GM12878 (cell line): ENCODE measurements around the gene MYMK. TPM values are rescaled to one million over a fixed set of nuclear protein-coding genes. Genes with fewer than 3 reads are reported as not detected.

ENCODE experiments used
- BACH1 ChIP-seq: fragments of 450-650 bp; IDR thresholded peaks from 2 replicates; pipeline ENCODE4 v1.6.1; 2017; ENCODE audit warnings: mild to moderate bottlenecking, borderline replicate concordance
- BHLHE40 ChIP-seq, 2 experiments: fragments of 450-650 bp in 1 of 2; IDR thresholded peaks; 2 replicates each; pipeline ENCODE4 v1.6.1; 2011 to 2017; ENCODE audit warnings: low read depth in 2 of 2, borderline replicate concordance in 1 of 2, improper control_type of control experiment in 1 of 2, low read length in 1 of 2, mild to moderate bottlenecking in 1 of 2
- BMI1 ChIP-seq: fragments of 450-650 bp; IDR thresholded peaks from 2 replicates; pipeline ENCODE4 v1.6.1; 2016; ENCODE audit warnings: mild to moderate bottlenecking, moderate library complexity, borderline replicate concordance
- CBX5 ChIP-seq: sonication (generic); IDR thresholded peaks from 2 replicates; pipeline ENCODE4 v1.6.1; 2016; ENCODE audit warnings: low read depth, moderate library complexity, mild to moderate bottlenecking, inconsistent platforms
- ESRRA ChIP-seq: IDR thresholded peaks from 2 replicates; pipeline ENCODE4 v1.6.1; 2012; ENCODE audit warnings: mild to moderate bottlenecking, low read length, improper control_type of control experiment
- FOXK2 ChIP-seq: fragments of 450-650 bp; IDR thresholded peaks from 2 replicates; pipeline ENCODE4 v1.6.1; 2017; ENCODE audit warnings: mild to moderate bottlenecking, moderate library complexity
- HDAC6 ChIP-seq: fragments of 200-600 bp; sonication (generic); IDR thresholded peaks from one replicate; pipeline ENCODE4 v1.8.0; 2017; ENCODE audit warnings: antibody characterized with exemption; ENCODE audit not compliant: unreplicated experiment
- IKZF2 ChIP-seq, 2 experiments: fragments of 450-650 bp; IDR thresholded peaks; 2 replicates each; pipeline ENCODE4 v1.6.1; 2017; ENCODE audit warnings: mild to moderate bottlenecking in 2 of 2, moderate library complexity in 2 of 2
- IRF4 ChIP-seq: IDR thresholded peaks from 2 replicates; pipeline ENCODE4 v1.6.1; 2011; ENCODE audit warnings: low read depth, low read length
- KLF5 ChIP-seq: fragments of 450-650 bp; IDR thresholded peaks from 2 replicates; pipeline ENCODE4 v1.6.1; 2014; ENCODE audit warnings: mild to moderate bottlenecking; ENCODE audit not compliant: partially characterized antibody
- LARP7 ChIP-seq: fragments of 450-650 bp; IDR thresholded peaks from 2 replicates; pipeline ENCODE4 v1.6.1; 2017; ENCODE audit warnings: mild to moderate bottlenecking
- MYB ChIP-seq: fragments of 150-350 bp; IDR thresholded peaks from 2 replicates; pipeline ENCODE4 v1.6.1; 2014; ENCODE audit warnings: mild to moderate bottlenecking, low read depth, low read length, borderline replicate concordance
- NBN ChIP-seq: fragments of 450-650 bp; IDR thresholded peaks from 2 replicates; pipeline ENCODE4 v1.6.1; 2016
- NR2F1 ChIP-seq: fragments of 450-650 bp; conservative IDR thresholded peaks from 2 replicates; pipeline ENCODE4 v1.6.1; 2017; ENCODE audit warnings: mild to moderate bottlenecking
- RAD51 ChIP-seq: fragments of 450-650 bp; IDR thresholded peaks from 2 replicates; pipeline ENCODE4 v1.6.1; 2016; ENCODE audit warnings: moderate library complexity, mild to moderate bottlenecking, inconsistent platforms
- SIX5 ChIP-seq: IDR thresholded peaks from 2 replicates; pipeline ENCODE4 v1.6.1; 2011; ENCODE audit warnings: mild to moderate bottlenecking, low read depth, low read length, moderate library complexity; ENCODE audit not compliant: severe bottlenecking
- SMAD5 ChIP-seq: IDR thresholded peaks from 2 replicates; pipeline ENCODE4 v1.6.1; 2016; ENCODE audit warnings: antibody characterized with exemption, low read depth
- SMARCA5 ChIP-seq: fragments of 450-650 bp; IDR thresholded peaks from 2 replicates; pipeline ENCODE4 v1.6.1; 2017; ENCODE audit warnings: mild to moderate bottlenecking
- SMC3 ChIP-seq: IDR thresholded peaks from 2 replicates; pipeline ENCODE4 v1.6.1; 2011; ENCODE audit warnings: low read length, improper control_type of control experiment, borderline replicate concordance
- SREBF2 ChIP-seq: IDR thresholded peaks from 2 replicates; pipeline ENCODE4 v1.6.1; 2012; ENCODE audit warnings: mild to moderate bottlenecking, low read length
- TAF1 ChIP-seq: IDR thresholded peaks from 2 replicates; pipeline ENCODE4 v1.6.1; 2011; ENCODE audit warnings: mild to moderate bottlenecking, low read depth, low read length, borderline replicate concordance
- YBX1 ChIP-seq: fragments of 450-650 bp; IDR thresholded peaks from 2 replicates; pipeline ENCODE4 v1.6.1; 2016; ENCODE audit warnings: antibody characterized with exemption
- ZNF274 ChIP-seq: IDR thresholded peaks from one replicate; pipeline ENCODE4 v1.8.0; 2011; ENCODE audit not compliant: insufficient read length, insufficient read depth
- polyA plus RNA-seq, 11 experiments: library from polyadenylated mRNA; depleted of rRNA in 4 of 11; unstranded in 6 of 11; stranded (reverse) in 5 of 11; fragments of >200 nt; fragmentation: Nextera tagmentation in 4 of 11; fragmentation: Illumina TruSeq in 1 of 11; extraction: Ambion mirVana in 4 of 11; extraction: Trizol in 1 of 11; gene quantifications; 1 replicate in 1 of 11; 2 replicates in 10 of 11; pipeline versions ENCODE4 v1.2.1 to v1.2.3, GENCODE V29; 2011 to 2016; ENCODE audit warnings: inconsistent platforms in 2 of 11, missing spikeins in 2 of 11, low read depth in 1 of 11
- total RNA-seq, 4 experiments: library from RNA; depleted of rRNA in 3 of 4; stranded (reverse); fragments of >200 nt in 3 of 4; fragmentation: Illumina TruSeq in 1 of 4; extraction: Trizol in 1 of 4; gene quantifications; 2 replicates each; pipeline versions ENCODE4 v1.2.1 to v1.2.3, GENCODE V29; 2013 to 2021
- TF ChIP-seq, protein P1 (sequence below): IDR thresholded peaks from 2 replicates; pipeline ENCODE4 v1.6.1; 2012; ENCODE audit warnings: low read depth, low read length, improper control_type of control experiment
- TF ChIP-seq, protein P2 (sequence below): IDR thresholded peaks from 2 replicates; pipeline ENCODE4 v1.6.1; 2011; ENCODE audit warnings: mild to moderate bottlenecking, low read depth, low read length, moderate library complexity; ENCODE audit not compliant: insufficient replicate concordance
- TF ChIP-seq, protein P3 (sequence below): fragments of 450-650 bp; IDR thresholded peaks from 2 replicates; pipeline ENCODE4 v1.6.1; 2016; ENCODE audit warnings: mild to moderate bottlenecking
- TF ChIP-seq, protein P4 (sequence below): fragments of 450-650 bp; IDR thresholded peaks from 2 replicates; pipeline ENCODE4 v1.6.1; 2017; ENCODE audit warnings: low read depth, mild to moderate bottlenecking, moderate library complexity

Gene MYMK
- total and polyA plus RNA-seq, 10 of the 15 experiments (the other 5 are each of a cell fraction or from before 2014, with no cell fraction given): not detected

DNA sequence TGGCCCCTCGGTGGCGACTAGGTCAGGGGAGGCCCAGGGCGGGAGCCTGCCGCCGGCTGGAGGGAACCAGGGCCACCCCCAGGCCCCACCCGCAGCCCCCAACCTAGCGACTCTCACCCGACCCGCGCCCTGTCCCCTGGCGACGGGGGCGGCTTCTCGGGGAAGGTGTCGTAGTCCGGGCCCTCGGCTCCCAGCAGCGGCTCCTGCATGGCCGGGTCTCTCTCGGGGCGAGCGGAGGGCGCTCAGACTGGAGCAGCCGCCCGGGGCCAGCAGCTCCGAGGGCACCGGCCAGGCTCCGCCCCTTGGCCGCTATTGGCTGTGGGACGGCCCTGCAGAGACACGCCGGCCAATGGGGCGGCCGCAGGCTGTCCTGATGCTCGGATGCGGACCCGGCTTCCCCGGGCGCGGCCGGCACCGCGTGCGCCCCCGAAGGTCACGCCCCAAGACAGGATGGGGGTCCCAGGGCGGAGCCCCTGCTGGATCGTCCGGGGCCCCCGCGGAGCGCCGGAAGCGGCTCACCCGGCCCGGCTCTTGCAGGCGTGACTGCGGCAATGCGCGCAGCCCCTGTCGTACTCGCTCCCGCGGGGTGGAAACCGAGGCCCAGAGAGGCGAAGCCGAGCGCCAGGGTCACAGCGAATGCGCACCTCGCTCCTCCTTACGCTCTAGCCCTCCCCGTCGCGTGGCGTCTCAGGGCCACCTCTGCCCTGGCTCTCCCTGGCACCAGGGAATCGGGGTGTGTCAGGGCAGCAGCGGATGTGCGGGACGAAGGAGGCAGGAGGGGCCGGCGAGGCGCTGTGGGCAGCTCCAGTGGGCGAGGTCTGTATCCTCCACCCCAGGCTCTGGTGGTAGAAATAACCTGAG, 45.7 kb downstream of the MYMK start, which contains the start of gene SLC2A6 (continued):
- TF ChIP-seq ZNF274 (no peak), SREBF2 (no peak), BACH1 (0 out of 2 replicates have a peak, but pooled peaks have one; percentile 24), YBX1 (no peak), SMAD5 (no peak; the same call in 1 of the 2 replicates), SIX5 (no peak), IRF4 (no peak), LARP7 (peak; percentile 73), BHLHE40 (IDR thresholded peaks at IDR 0.05; ENCODE audit: borderline replicate concordance in 1 of 2, low read depth in 2 of 2, low read length in 1 of 2) (peak in 1 of 2 experiments; percentile 64; a peak in 2 of 4 replicates), BMI1 (no peak), SMARCA5 (no peak), HDAC6 (no peak), ESRRA (no peak), MYB (no peak), NR2F1 (peak; percentile 88), CBX5 (no peak), NBN (no peak), TAF1 (peak; percentile 59; the same call in 1 of the 2 replicates), IKZF2 (IDR thresholded peaks at IDR 0.05) (no peak), KLF5 (no peak), RAD51 (no peak), SMC3 (no peak), FOXK2 (no peak)
- TF ChIP-seq, protein P1, sequence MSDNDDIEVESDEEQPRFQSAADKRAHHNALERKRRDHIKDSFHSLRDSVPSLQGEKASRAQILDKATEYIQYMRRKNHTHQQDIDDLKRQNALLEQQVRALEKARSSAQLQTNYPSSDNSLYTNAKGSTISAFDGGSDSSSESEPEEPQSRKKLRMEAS: peak; percentile 63
- TF ChIP-seq, protein P2, sequence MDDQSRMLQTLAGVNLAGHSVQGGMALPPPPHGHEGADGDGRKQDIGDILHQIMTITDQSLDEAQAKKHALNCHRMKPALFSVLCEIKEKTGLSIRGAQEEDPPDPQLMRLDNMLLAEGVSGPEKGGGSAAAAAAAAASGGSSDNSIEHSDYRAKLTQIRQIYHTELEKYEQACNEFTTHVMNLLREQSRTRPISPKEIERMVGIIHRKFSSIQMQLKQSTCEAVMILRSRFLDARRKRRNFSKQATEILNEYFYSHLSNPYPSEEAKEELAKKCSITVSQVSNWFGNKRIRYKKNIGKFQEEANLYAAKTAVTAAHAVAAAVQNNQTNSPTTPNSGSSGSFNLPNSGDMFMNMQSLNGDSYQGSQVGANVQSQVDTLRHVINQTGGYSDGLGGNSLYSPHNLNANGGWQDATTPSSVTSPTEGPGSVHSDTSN: no peak
- TF ChIP-seq, protein P3, sequence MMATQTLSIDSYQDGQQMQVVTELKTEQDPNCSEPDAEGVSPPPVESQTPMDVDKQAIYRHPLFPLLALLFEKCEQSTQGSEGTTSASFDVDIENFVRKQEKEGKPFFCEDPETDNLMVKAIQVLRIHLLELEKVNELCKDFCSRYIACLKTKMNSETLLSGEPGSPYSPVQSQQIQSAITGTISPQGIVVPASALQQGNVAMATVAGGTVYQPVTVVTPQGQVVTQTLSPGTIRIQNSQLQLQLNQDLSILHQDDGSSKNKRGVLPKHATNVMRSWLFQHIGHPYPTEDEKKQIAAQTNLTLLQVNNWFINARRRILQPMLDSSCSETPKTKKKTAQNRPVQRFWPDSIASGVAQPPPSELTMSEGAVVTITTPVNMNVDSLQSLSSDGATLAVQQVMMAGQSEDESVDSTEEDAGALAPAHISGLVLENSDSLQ: no peak
- TF ChIP-seq, protein P4, sequence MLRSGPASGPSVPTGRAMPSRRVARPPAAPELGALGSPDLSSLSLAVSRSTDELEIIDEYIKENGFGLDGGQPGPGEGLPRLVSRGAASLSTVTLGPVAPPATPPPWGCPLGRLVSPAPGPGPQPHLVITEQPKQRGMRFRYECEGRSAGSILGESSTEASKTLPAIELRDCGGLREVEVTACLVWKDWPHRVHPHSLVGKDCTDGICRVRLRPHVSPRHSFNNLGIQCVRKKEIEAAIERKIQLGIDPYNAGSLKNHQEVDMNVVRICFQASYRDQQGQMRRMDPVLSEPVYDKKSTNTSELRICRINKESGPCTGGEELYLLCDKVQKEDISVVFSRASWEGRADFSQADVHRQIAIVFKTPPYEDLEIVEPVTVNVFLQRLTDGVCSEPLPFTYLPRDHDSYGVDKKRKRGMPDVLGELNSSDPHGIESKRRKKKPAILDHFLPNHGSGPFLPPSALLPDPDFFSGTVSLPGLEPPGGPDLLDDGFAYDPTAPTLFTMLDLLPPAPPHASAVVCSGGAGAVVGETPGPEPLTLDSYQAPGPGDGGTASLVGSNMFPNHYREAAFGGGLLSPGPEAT: no peak
